Osteocyte (in vitro differentiated cells): Measurements from ENCODE around the gene FBN1. TPM values are rescaled to one million over a fixed set of nuclear protein-coding genes. Genes with fewer than 3 reads are reported as not detected.

ENCODE experiments used
- DNase-seq: peaks from one replicate; pipeline ENCODE4 v3.0.0; 2021; ENCODE audit warnings: mixed read lengths; ENCODE audit not compliant: unreplicated experiment; ENCODE audit errors: extremely low spot score
- H3K27ac Mint-ChIP-seq: one replicate; pipeline ENCODE4 v1.8.0; 2021; ENCODE audit warnings: mild to moderate bottlenecking, mixed read lengths; ENCODE audit not compliant: unreplicated experiment
- H3K27me3 Mint-ChIP-seq: one replicate; pipeline ENCODE4 v1.8.0; 2021; ENCODE audit warnings: mixed read lengths; ENCODE audit not compliant: unreplicated experiment
- H3K36me3 Mint-ChIP-seq: one replicate; pipeline ENCODE4 v1.8.0; 2021; ENCODE audit warnings: mixed read lengths; ENCODE audit not compliant: unreplicated experiment
- H3K4me1 Mint-ChIP-seq: one replicate; pipeline ENCODE4 v1.8.0; 2021; ENCODE audit warnings: mixed read lengths; ENCODE audit not compliant: unreplicated experiment
- H3K4me3 Mint-ChIP-seq: one replicate; pipeline ENCODE4 v1.8.0; 2021; ENCODE audit warnings: mild to moderate bottlenecking, moderate library complexity, mixed read lengths; ENCODE audit not compliant: unreplicated experiment
- H3K9me3 Mint-ChIP-seq: one replicate; pipeline ENCODE4 v1.8.0; 2021; ENCODE audit warnings: mixed read lengths; ENCODE audit not compliant: unreplicated experiment
- total RNA-seq: library from RNA; stranded (reverse); gene quantifications from 2 replicates; pipeline ENCODE4 v1.2.1, GENCODE V29; 2021
- TF ChIP-seq, protein P1 (sequence below): fragments of 200-600 bp; sonication (generic); IDR thresholded peaks from 2 replicates; pipeline ENCODE4 v1.5.0; 2021; ENCODE audit warnings: antibody characterized with exemption, mild to moderate bottlenecking, moderate library complexity

The FBN1 gene
- total RNA-seq, 1 donor from 2014 or later, result 1,012 TPM

DNA sequence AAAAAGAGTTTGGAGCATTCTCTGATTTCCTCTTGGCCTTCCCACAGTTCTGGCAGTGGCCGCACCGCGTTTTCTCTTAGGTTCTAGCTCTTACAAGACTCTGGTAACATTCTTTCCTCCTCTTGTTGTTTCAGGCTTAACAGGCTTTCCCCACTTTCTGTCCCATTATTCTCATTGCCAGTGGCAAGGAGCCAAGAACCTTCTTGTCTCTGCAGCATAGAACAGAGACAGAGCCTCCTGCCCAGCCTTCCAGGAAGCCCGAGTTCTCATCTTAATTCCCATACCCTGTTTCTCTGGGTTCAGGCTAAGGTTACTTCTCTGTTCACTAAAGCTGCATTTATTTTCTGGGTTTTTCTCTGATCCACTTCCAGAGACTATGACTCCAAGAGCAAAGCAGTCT, 253.2 kb downstream of the FBN1 start:
- Mint-ChIP-seq H3K4me3 (no peak overlapping the region), H3K4me1 (peaks cover 76% of the 10 kb centered on the region), H3K27me3 (no peaks in the 10 kb centered on the region), H3K36me3 (no peaks in the 10 kb centered on the region), H3K27ac (peak overlapping the region; percentile 52), H3K9me3 (no peaks in the 10 kb centered on the region)
- DNase-seq, result peak; percentile 30
- TF ChIP-seq, protein P1, sequence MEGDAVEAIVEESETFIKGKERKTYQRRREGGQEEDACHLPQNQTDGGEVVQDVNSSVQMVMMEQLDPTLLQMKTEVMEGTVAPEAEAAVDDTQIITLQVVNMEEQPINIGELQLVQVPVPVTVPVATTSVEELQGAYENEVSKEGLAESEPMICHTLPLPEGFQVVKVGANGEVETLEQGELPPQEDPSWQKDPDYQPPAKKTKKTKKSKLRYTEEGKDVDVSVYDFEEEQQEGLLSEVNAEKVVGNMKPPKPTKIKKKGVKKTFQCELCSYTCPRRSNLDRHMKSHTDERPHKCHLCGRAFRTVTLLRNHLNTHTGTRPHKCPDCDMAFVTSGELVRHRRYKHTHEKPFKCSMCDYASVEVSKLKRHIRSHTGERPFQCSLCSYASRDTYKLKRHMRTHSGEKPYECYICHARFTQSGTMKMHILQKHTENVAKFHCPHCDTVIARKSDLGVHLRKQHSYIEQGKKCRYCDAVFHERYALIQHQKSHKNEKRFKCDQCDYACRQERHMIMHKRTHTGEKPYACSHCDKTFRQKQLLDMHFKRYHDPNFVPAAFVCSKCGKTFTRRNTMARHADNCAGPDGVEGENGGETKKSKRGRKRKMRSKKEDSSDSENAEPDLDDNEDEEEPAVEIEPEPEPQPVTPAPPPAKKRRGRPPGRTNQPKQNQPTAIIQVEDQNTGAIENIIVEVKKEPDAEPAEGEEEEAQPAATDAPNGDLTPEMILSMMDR, result no peak

DNA sequence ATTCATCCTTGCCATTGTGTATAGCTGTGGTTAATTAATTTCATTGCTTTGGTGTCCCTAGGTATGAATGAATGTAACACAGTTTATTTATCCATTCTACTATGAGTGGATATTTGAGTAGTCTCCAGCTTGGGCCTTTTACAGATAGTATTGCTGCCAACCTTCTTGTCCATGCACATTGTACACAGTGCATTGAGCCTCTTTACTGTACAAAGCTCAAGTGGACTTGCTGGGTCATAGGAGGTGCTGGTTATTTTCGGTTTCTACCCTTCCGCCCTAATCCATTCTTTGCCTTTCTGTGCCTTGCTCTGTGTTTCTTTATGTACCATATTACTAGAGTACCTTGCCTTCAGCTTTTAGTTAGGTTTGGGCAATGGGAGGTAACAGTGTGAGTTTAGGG, 253.6 kb downstream of the FBN1 start:
- TF ChIP-seq, protein P1, result no peak
- H3K27me3 Mint-ChIP-seq, result no peaks in the 10 kb centered on the region
- H3K4me3 Mint-ChIP-seq, result no peak overlapping the region
- H3K36me3 Mint-ChIP-seq, result no peaks in the 10 kb centered on the region
- H3K9me3 Mint-ChIP-seq, result no peaks in the 10 kb centered on the region
- peak overlapping the region; percentile 52 for H3K27ac Mint-ChIP-seq
- DNase-seq, result no peak
- peaks cover 76% of the 10 kb centered on the region for H3K4me1 Mint-ChIP-seq

DNA sequence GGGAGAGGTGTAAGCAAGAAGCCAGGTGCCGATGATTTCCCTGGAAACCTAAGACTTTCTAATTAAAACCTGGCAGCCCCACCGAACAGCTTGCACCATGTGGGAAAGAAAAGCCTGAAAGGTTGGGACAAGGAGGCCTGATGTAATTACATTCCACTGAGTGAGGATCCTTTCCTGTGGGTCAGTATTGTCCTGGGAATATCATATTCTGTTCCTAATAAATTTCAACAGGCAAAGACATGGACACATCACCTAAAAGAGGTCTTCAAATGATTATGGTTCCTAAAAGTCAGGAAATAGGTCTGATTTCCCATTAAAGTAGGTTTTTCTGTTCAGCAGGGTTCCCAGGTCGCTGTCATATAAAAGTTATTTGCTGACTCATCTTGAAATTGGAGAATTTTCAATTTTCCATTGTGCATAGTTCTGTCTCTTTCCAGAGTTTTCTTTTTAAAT, 255.8 kb downstream of the FBN1 start:
- Mint-ChIP-seq H3K27me3 (no peaks in the 10 kb centered on the region), H3K36me3 (no peaks in the 10 kb centered on the region), H3K9me3 (no peaks in the 10 kb centered on the region), H3K4me1 (peaks cover 72% of the 10 kb centered on the region), H3K4me3 (no peak overlapping the region), H3K27ac (peak overlapping the region; percentile 91)
- no peak for DNase-seq
- TF ChIP-seq, protein P1, result no peak

DNA sequence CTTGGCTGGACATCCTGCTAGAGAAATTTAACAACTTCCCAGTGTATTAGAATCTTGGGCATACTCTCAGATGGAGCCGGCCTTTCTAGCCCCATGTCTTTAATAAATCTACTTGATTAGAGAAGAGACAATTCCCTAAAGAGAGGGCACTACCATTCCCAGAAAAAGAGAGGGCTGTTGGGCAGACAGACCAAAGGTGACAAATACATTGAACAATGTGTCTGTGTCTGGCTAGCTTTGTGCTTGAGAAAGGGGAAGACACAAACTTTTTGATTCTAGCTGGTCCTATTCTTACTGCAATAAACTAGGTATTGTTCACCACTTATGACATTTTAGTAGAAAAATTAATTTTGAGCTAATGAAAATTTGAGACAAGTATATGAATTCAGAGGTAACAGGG, 256.6 kb downstream of the FBN1 start:
- Mint-ChIP-seq H3K27ac (peak overlapping the region; percentile 91), H3K27me3 (no peaks in the 10 kb centered on the region), H3K9me3 (no peaks in the 10 kb centered on the region), H3K4me1 (peaks cover 68% of the 10 kb centered on the region), H3K4me3 (peak overlapping the region; percentile 4), H3K36me3 (no peaks in the 10 kb centered on the region)
- TF ChIP-seq, protein P1, result no peak
- DNase-seq, result no peak

DNA sequence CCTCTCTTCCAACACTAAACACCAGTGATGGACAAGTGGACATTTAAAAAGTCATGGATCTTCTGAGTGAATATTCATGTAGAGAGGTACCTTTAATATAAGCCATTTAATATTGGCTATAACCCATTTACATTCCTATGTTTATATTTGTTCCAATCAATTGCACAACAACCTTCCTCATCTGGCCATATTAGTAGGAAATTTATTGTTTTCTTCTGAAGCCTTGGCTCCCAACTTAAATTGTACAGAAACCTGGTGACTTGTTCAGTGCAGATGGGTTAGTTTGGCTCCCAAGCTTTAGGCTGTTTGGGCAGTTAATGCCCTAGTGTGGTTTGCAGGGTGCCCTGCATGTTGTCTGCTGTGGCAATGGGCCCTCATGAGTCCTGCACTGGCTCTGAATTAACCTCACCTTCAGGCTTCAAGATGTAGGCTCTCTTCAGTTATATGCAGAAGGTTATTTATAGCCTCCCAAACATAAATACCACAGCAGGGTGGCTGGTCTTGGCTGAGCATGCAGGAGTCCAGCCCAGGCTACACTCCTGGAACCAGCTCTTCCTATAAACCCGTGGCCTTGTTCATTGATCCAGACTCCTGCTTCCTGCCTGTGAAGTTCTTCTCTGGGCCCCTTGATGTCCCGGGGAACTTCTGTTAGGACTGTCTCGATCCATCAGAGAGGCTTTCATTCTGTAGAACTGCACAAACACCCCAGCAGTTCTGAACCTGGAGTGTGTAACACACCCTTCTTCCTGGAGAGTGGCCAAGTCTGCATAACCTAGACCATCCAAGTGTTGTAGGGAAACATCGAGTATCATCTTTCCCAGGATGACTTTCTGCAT, 257.3 kb downstream of the FBN1 start:
- Mint-ChIP-seq H3K27me3 (no peaks in the 10 kb centered on the region), H3K27ac (peak overlapping the region; percentile 91), H3K9me3 (no peaks in the 10 kb centered on the region), H3K4me1 (peaks cover 61% of the 10 kb centered on the region), H3K4me3 (no peak overlapping the region), H3K36me3 (no peaks in the 10 kb centered on the region)
- peak; percentile 56 for DNase-seq
- TF ChIP-seq, protein P1, result no peak
